ENCODE measurements around the gene UQCRC1.

UQCRC1 gene

GRCh38 chr3:48617559-48617958 is 8.1 kb upstream of the UQCRC1 start:
- TF ChIP-seq EZH2 (optimal IDR thresholded peaks at IDR 0.05; ENCODE audit: low read depth, low read length) (no peak), CTCF (IDR thresholded peaks at IDR 0.05; ENCODE audit: low read length) (no peak), EZH2phosphoT487 (IDR thresholded peaks at IDR 0.05; ENCODE audit: low read length) (no peak)
- Histone ChIP-seq H3K9me3 (replicated peaks; ENCODE audit: insufficient read depth, low read length) (no peaks in the 10 kb centered on the region), H4K20me1 (ENCODE audit: insufficient read depth, low read length) (no peaks in the 10 kb centered on the region), H3K4me2 (ENCODE audit: low read depth, low read length) (no peak overlapping the region), H3K9me2 (replicated peaks; ENCODE audit: insufficient read depth, low read length) (no peaks in the 10 kb centered on the region), H3K9ac (ENCODE audit: low read length) (no peak overlapping the region), H3K36me3 (replicated peaks; ENCODE audit: insufficient read depth, low read length) (no peaks in the 10 kb centered on the region), H3K4me3 (ENCODE audit: low read length) (no peak overlapping the region), H2AFZ (ENCODE audit: low read length) (no peak overlapping the region), H3K4me1 (ENCODE audit: low read length) (no peaks in the 10 kb centered on the region), H3K79me2 (ENCODE audit: low read length) (no peaks in the 10 kb centered on the region), H3F3A (ENCODE audit: insufficient read depth, low read length) (no peaks in the 10 kb centered on the region), H3K27ac (ENCODE audit: low read length) (no peak overlapping the region), H3K27me3 (replicated peaks; ENCODE audit: insufficient read depth, low read length) (no peaks in the 10 kb centered on the region; the same call in 1 of the 2 replicates)
- DNase-seq: no peak

- Histone ChIP-seq H3F3A (ENCODE audit: insufficient read depth, low read length) (no peaks in the 10 kb centered on the region), H3K27me3 (replicated peaks; ENCODE audit: insufficient read depth, low read length) (no peaks in the 10 kb centered on the region; the same call in 1 of the 2 replicates), H2AFZ (ENCODE audit: low read length) (no peak overlapping the region), H3K27ac (ENCODE audit: low read length) (no peak overlapping the region), H3K4me2 (ENCODE audit: low read depth, low read length) (no peak overlapping the region), H3K4me1 (ENCODE audit: low read length) (no peaks in the 10 kb centered on the region), H3K4me3 (ENCODE audit: low read length) (no peak overlapping the region), H4K20me1 (ENCODE audit: insufficient read depth, low read length) (no peaks in the 10 kb centered on the region), H3K9me3 (replicated peaks; ENCODE audit: insufficient read depth, low read length) (no peaks in the 10 kb centered on the region), H3K79me2 (ENCODE audit: low read length) (peaks cover 4% of the 10 kb centered on the region), H3K9ac (ENCODE audit: low read length) (no peak overlapping the region), H3K9me2 (replicated peaks; ENCODE audit: insufficient read depth, low read length) (no peaks in the 10 kb centered on the region), H3K36me3 (replicated peaks; ENCODE audit: insufficient read depth, low read length) (no peaks in the 10 kb centered on the region)
- no peak for DNase-seq
- no peak for TF ChIP-seq CTCF (IDR thresholded peaks at IDR 0.05; ENCODE audit: low read length)
These were observed 4.6 kb upstream of the UQCRC1 start for GRCh38 chr3:48614044-48614443.

GRCh38 chr3:48612309-48612708 is 2.9 kb upstream of the UQCRC1 start:
- H3K4me2 ChIP-seq (ENCODE audit: low read depth, low read length): no peak overlapping the region
- H3K36me3 ChIP-seq (replicated peaks; ENCODE audit: insufficient read depth, low read length): no peaks in the 10 kb centered on the region
- H3K9me2 ChIP-seq (replicated peaks; ENCODE audit: insufficient read depth, low read length): no peaks in the 10 kb centered on the region
- no peak overlapping the region for H2AFZ ChIP-seq (ENCODE audit: low read length)
- no peak for DNase-seq
- no peak overlapping the region for H3K4me3 ChIP-seq (ENCODE audit: low read length)
- no peaks in the 10 kb centered on the region for H3F3A ChIP-seq (ENCODE audit: insufficient read depth, low read length)
- peaks cover 7% of the 10 kb centered on the region; the same call in 1 of the 2 replicates for H3K4me1 ChIP-seq (ENCODE audit: low read length)
- no peaks in the 10 kb centered on the region for H3K27me3 ChIP-seq (replicated peaks; ENCODE audit: insufficient read depth, low read length)
- no peaks in the 10 kb centered on the region for H3K9me3 ChIP-seq (replicated peaks; ENCODE audit: insufficient read depth, low read length)
- H3K27ac ChIP-seq (ENCODE audit: low read length): no peak overlapping the region
- no peaks in the 10 kb centered on the region for H4K20me1 ChIP-seq (ENCODE audit: insufficient read depth, low read length)
- TF ChIP-seq EZH2phosphoT487 (IDR thresholded peaks at IDR 0.05; ENCODE audit: low read length): no peak
- TF ChIP-seq EZH2 (optimal IDR thresholded peaks at IDR 0.05; ENCODE audit: low read depth, low read length): no peak
- TF ChIP-seq CTCF (IDR thresholded peaks at IDR 0.05; ENCODE audit: low read length): no peak
- peaks cover 21% of the 10 kb centered on the region for H3K79me2 ChIP-seq (ENCODE audit: low read length)
- no peak overlapping the region for H3K9ac ChIP-seq (ENCODE audit: low read length)
